GM23338 (cell line): ENCODE measurements around the gene SLC25A42. TPM values are rescaled to one million over a fixed set of nuclear protein-coding genes. Genes with fewer than 3 reads are reported as not detected.

ENCODE experiments used
- ATAC-seq: fragments of 200-7000 bp; cut with Tn5 transposase; 3 replicates; pipeline ENCODE4 v1.9.1; 2020
- DNase-seq: peaks from one replicate; pipeline ENCODE4 v3.0.0-alpha.2; 2015; ENCODE audit warnings: low spot score
- H2AFZ ChIP-seq: fragments of 200-600 bp; sonication (generic); 2 replicates; pipeline ENCODE4 v1.8.0; 2016; ENCODE audit warnings: antibody characterized with exemption, mild to moderate bottlenecking, moderate library complexity
- H3F3A ChIP-seq: fragments of 200-600 bp; sonication (generic); replicated peaks from 2 replicates; pipeline ENCODE4 v1.8.0; 2017; ENCODE audit warnings: antibody characterized with exemption, mixed run types, low read depth
- H3K27ac ChIP-seq: fragments of 200-600 bp; sonication (generic); 2 replicates; pipeline ENCODE4 v1.6.1; 2016; ENCODE audit warnings: low read depth
- H3K27me3 ChIP-seq: fragments of 200-600 bp; sonication (generic); 2 replicates; pipeline ENCODE4 v1.8.0; 2016; ENCODE audit warnings: mild to moderate bottlenecking, mixed run types, moderate library complexity; ENCODE audit not compliant: insufficient read depth
- H3K36me3 ChIP-seq: fragments of 200-600 bp; sonication (generic); 2 replicates; pipeline ENCODE4 v1.8.0; 2016; ENCODE audit warnings: mild to moderate bottlenecking; ENCODE audit not compliant: insufficient read depth
- H3K4me1 ChIP-seq: fragments of 200-600 bp; sonication (generic); 2 replicates; pipeline ENCODE4 v1.8.0; 2016; ENCODE audit warnings: mild to moderate bottlenecking, moderate library complexity; ENCODE audit not compliant: insufficient read depth
- H3K4me2 ChIP-seq: fragments of 200-600 bp; sonication (generic); 2 replicates; pipeline ENCODE4 v1.7.1; 2017; ENCODE audit warnings: mixed run types
- H3K4me3 ChIP-seq: fragments of 200-600 bp; sonication (generic); 2 replicates; pipeline ENCODE4 v1.6.1; 2016; ENCODE audit warnings: mixed run types
- H3K79me2 ChIP-seq: fragments of 200-600 bp; sonication (generic); replicated peaks from 2 replicates; pipeline ENCODE4 v1.8.0; 2017; ENCODE audit warnings: mild to moderate bottlenecking; ENCODE audit not compliant: insufficient read depth
- H3K9me2 ChIP-seq: fragments of 200-600 bp; sonication (generic); 2 replicates; pipeline ENCODE4 v1.8.0; 2017; ENCODE audit not compliant: insufficient read depth
- H4K20me1 ChIP-seq: fragments of 200-600 bp; sonication (generic); replicated peaks from 2 replicates; pipeline ENCODE4 v1.8.0; 2017; ENCODE audit warnings: mild to moderate bottlenecking; ENCODE audit not compliant: insufficient read depth
- H3K27ac Mint-ChIP-seq: 2 replicates; pipeline ENCODE4 v1.8.0; 2020; ENCODE audit warnings: inconsistent platforms, mild to moderate bottlenecking, moderate library complexity, mixed read lengths
- H3K27me3 Mint-ChIP-seq: 3 replicates; pipeline ENCODE4 v1.8.0; 2022; ENCODE audit warnings: low read depth, mild to moderate bottlenecking, moderate library complexity, mixed read lengths, inconsistent platforms; ENCODE audit not compliant: insufficient read depth, poor library complexity
- H3K36me3 Mint-ChIP-seq: 3 replicates; pipeline ENCODE4 v1.8.0; 2021; ENCODE audit warnings: low read depth, mild to moderate bottlenecking, inconsistent platforms, moderate library complexity, mixed read lengths
- H3K4me1 Mint-ChIP-seq: 3 replicates; pipeline ENCODE4 v1.8.0; 2020; ENCODE audit warnings: mild to moderate bottlenecking, inconsistent platforms, mixed read lengths
- H3K4me3 Mint-ChIP-seq: 3 replicates; pipeline ENCODE4 v1.8.0; 2021; ENCODE audit warnings: moderate library complexity, mild to moderate bottlenecking, inconsistent platforms, mixed read lengths
- H3K9me3 Mint-ChIP-seq: 3 replicates; pipeline ENCODE4 v1.8.0; 2020; ENCODE audit warnings: moderate library complexity, mild to moderate bottlenecking, inconsistent platforms, mixed read lengths
- CREB1 ChIP-seq: fragments of 250-450 bp; sonication (Bioruptor Pico); IDR thresholded peaks from 2 replicates; pipeline ENCODE4 v1.5.0; 2020; ENCODE audit warnings: low read depth, mild to moderate bottlenecking, moderate library complexity
- CTCF ChIP-seq, 2 experiments: fragments of 200-600 bp in 1 of 2; sonication (generic) in 1 of 2; conservative IDR thresholded peaks; 2 replicates each; pipeline versions ENCODE4 v1.5.1 to v1.6.1; 2016 to 2017; ENCODE audit warnings: antibody characterized with exemption in 2 of 2, low read depth in 2 of 2, mild to moderate bottlenecking in 2 of 2, moderate library complexity in 1 of 2
- ETS1 ChIP-seq: IDR thresholded peaks from 2 replicates; pipeline ENCODE4 v1.6.1; 2016; ENCODE audit warnings: antibody characterized with exemption
- EZH2 ChIP-seq: fragments of 200-600 bp; sonication (generic); IDR thresholded peaks from one replicate; pipeline ENCODE4 v1.8.0; 2017; ENCODE audit warnings: antibody characterized with exemption, mild to moderate bottlenecking, low read depth; ENCODE audit not compliant: unreplicated experiment
- EZH2phosphoT487 ChIP-seq: fragments of 200-600 bp; sonication (generic); IDR thresholded peaks from one replicate; pipeline ENCODE4 v1.8.1; 2018; ENCODE audit warnings: antibody characterized with exemption; ENCODE audit not compliant: unreplicated experiment
- JUNB ChIP-seq: IDR thresholded peaks from one replicate; pipeline ENCODE4 v1.6.1; 2016; ENCODE audit warnings: antibody characterized with exemption; ENCODE audit not compliant: unreplicated experiment
- NANOG ChIP-seq: IDR thresholded peaks from 2 replicates; pipeline ENCODE4 v1.6.1; 2016; ENCODE audit warnings: antibody characterized with exemption, borderline replicate concordance
- POLR2AphosphoS5 ChIP-seq: IDR thresholded peaks from 2 replicates; pipeline ENCODE4 v1.6.1; 2016; ENCODE audit warnings: antibody characterized with exemption, low read depth
- REST ChIP-seq: IDR thresholded peaks from one replicate; pipeline ENCODE4 v1.6.1; 2018; ENCODE audit warnings: antibody characterized with exemption; ENCODE audit not compliant: unreplicated experiment
- STAT1 ChIP-seq: IDR thresholded peaks from one replicate; pipeline ENCODE4 v1.6.1; 2016; ENCODE audit warnings: antibody characterized with exemption; ENCODE audit not compliant: unreplicated experiment
- ZNF114 ChIP-seq: fragments of 250-450 bp; sonication (Bioruptor Pico); IDR thresholded peaks from 2 replicates; pipeline ENCODE4 v1.5.0; 2020; ENCODE audit warnings: mild to moderate bottlenecking, moderate library complexity
- ZNF331 ChIP-seq: fragments of 250-450 bp; sonication (Bioruptor Pico); IDR thresholded peaks from 2 replicates; pipeline ENCODE4 v1.5.0; 2020; ENCODE audit warnings: low read depth, mild to moderate bottlenecking, moderate library complexity
- polyA plus RNA-seq: library from polyadenylated mRNA; unstranded; fragments of >200 nt; fragmentation: Nextera tagmentation; extraction: Ambion mirVana; gene quantifications from 2 replicates; pipeline ENCODE4 v1.2.1, GENCODE V29; 2016
- total RNA-seq: library from RNA; depleted of rRNA; stranded (reverse); fragments of >200 nt; shearing (Covaris generic); gene quantifications from 2 replicates; pipeline ENCODE4 v1.2.3, GENCODE V29; 2014

The SLC25A42 gene
- total and polyA plus RNA-seq, 2 experiments from 2014 or later, result 7.3 to 7.6 TPM

- Histone ChIP-seq H3K36me3 (no peaks in the 10 kb centered on the region), H4K20me1 (no peaks in the 10 kb centered on the region; the same call in 1 of the 2 replicates), H3K27me3 (peaks cover 17% of the 10 kb centered on the region; the same call in 1 of the 2 replicates), H3K79me2 (no peaks in the 10 kb centered on the region), H3K4me3 (no peak overlapping the region), H3K4me2 (no peak overlapping the region), H3K27ac (no peak overlapping the region), H2AFZ (no peak overlapping the region), H3F3A (no peaks in the 10 kb centered on the region), H3K4me1 (no peaks in the 10 kb centered on the region), H3K9me2 (0 out of 2 replicates have a peak, but pooled peaks cover under 1% of the 10 kb centered on the region)
- H3K27ac Mint-ChIP-seq, result no peak overlapping the region
- H3K27me3 Mint-ChIP-seq, result peaks cover 22% of the 10 kb centered on the region
- no peak for DNase-seq
- no peak for ATAC-seq
- H3K4me3 Mint-ChIP-seq, result no peak overlapping the region
- no peaks in the 10 kb centered on the region for H3K4me1 Mint-ChIP-seq
- no peaks in the 10 kb centered on the region for H3K36me3 Mint-ChIP-seq
- no peaks in the 10 kb centered on the region for H3K9me3 Mint-ChIP-seq
- TF ChIP-seq EZH2 (no peak), EZH2phosphoT487 (no peak), ZNF114 (no peak), CREB1 (CRISPR knock-in tag) (no peak), POLR2AphosphoS5 (no peak)
Measured at GRCh38 chr19:19074196-19074882, 10.5 kb downstream of the SLC25A42 start.

- H3K36me3 Mint-ChIP-seq, result no peaks in the 10 kb centered on the region
- Histone ChIP-seq H3K9me2 (0 out of 2 replicates have a peak, but pooled peaks cover 4% of the 10 kb centered on the region), H3F3A (no peaks in the 10 kb centered on the region), H3K4me1 (no peaks in the 10 kb centered on the region), H3K27ac (no peak overlapping the region), H3K4me3 (no peak overlapping the region), H2AFZ (no peak overlapping the region), H3K36me3 (no peaks in the 10 kb centered on the region), H3K79me2 (no peaks in the 10 kb centered on the region), H3K27me3 (peaks cover 19% of the 10 kb centered on the region; the same call in 1 of the 2 replicates), H4K20me1 (no peaks in the 10 kb centered on the region), H3K4me2 (no peak overlapping the region)
- no peak for ATAC-seq
- TF ChIP-seq NANOG (no peak), JUNB (no peak), STAT1 (no peak), POLR2AphosphoS5 (no peak)
- H3K4me1 Mint-ChIP-seq, result no peaks in the 10 kb centered on the region
- H3K27ac Mint-ChIP-seq, result no peak overlapping the region
- DNase-seq, result no peak
- peaks cover 19% of the 10 kb centered on the region for H3K27me3 Mint-ChIP-seq
- no peaks in the 10 kb centered on the region for H3K9me3 Mint-ChIP-seq
- H3K4me3 Mint-ChIP-seq, result no peak overlapping the region
Measured at GRCh38 chr19:19075126-19075525, 11.3 kb downstream of the SLC25A42 start.

- H3K79me2 ChIP-seq, result no peaks in the 10 kb centered on the region
- peaks cover 15% of the 10 kb centered on the region; the same call in 1 of the 2 replicates for H3K27me3 ChIP-seq
- no peaks in the 10 kb centered on the region for H3F3A ChIP-seq
- H2AFZ ChIP-seq, result no peak overlapping the region
- H3K27ac ChIP-seq, result no peak overlapping the region
- Mint-ChIP-seq H3K9me3 (no peaks in the 10 kb centered on the region), H3K27ac (no peak overlapping the region), H3K4me3 (no peak overlapping the region), H3K4me1 (no peaks in the 10 kb centered on the region), H3K36me3 (no peaks in the 10 kb centered on the region), H3K27me3 (peaks cover 10% of the 10 kb centered on the region)
- ATAC-seq (no peak), DNase-seq (no peak)
- H3K9me2 ChIP-seq, result 0 out of 2 replicates have a peak, but pooled peaks cover 4% of the 10 kb centered on the region
- H3K36me3 ChIP-seq, result no peaks in the 10 kb centered on the region
- H3K4me3 ChIP-seq, result no peak overlapping the region
- no peak overlapping the region for H3K4me2 ChIP-seq
- no peaks in the 10 kb centered on the region for H3K4me1 ChIP-seq
- H4K20me1 ChIP-seq, result no peaks in the 10 kb centered on the region
- TF ChIP-seq ZNF331 (CRISPR knock-in tag), result no peak
- TF ChIP-seq ZNF114, result no peak
- no peak for TF ChIP-seq STAT1
- TF ChIP-seq ETS1, result no peak
- TF ChIP-seq EZH2, result no peak
- TF ChIP-seq POLR2AphosphoS5, result no peak
- TF ChIP-seq CREB1 (CRISPR knock-in tag), result no peak
- TF ChIP-seq JUNB, result no peak
- no peak for TF ChIP-seq CTCF (conservative IDR thresholded peaks at IDR 0.05; ENCODE audit: low read depth in 2 of 2)
- TF ChIP-seq NANOG, result no peak
- TF ChIP-seq REST, result no peak
- TF ChIP-seq EZH2phosphoT487, result no peak
Measured at GRCh38 chr19:19076476-19076875, 12.7 kb downstream of the SLC25A42 start.
